Fibroblast of lung (primary cell): Measurements from ENCODE around the gene TPGS1.

ENCODE experiments used
- EZH2 ChIP-seq: IDR thresholded peaks from 2 replicates; pipeline ENCODE4 v1.5.1; 2012; ENCODE audit warnings: low read length, control low read depth, mild to moderate bottlenecking; ENCODE audit errors: missing control alignments
- TF ChIP-seq, protein P1 (sequence below), 2 donors: IDR thresholded peaks in 1 of 2; conservative IDR thresholded peaks in 1 of 2; 1 replicate in 1 of 2; 2 replicates in 1 of 2; pipeline ENCODE4 v1.5.1; 2011 to 2012; ENCODE audit warnings: low read length in 2 of 2, control low read depth in 1 of 2, inconsistent platforms in 1 of 2, low read depth in 1 of 2, mild to moderate bottlenecking in 1 of 2

DNA sequence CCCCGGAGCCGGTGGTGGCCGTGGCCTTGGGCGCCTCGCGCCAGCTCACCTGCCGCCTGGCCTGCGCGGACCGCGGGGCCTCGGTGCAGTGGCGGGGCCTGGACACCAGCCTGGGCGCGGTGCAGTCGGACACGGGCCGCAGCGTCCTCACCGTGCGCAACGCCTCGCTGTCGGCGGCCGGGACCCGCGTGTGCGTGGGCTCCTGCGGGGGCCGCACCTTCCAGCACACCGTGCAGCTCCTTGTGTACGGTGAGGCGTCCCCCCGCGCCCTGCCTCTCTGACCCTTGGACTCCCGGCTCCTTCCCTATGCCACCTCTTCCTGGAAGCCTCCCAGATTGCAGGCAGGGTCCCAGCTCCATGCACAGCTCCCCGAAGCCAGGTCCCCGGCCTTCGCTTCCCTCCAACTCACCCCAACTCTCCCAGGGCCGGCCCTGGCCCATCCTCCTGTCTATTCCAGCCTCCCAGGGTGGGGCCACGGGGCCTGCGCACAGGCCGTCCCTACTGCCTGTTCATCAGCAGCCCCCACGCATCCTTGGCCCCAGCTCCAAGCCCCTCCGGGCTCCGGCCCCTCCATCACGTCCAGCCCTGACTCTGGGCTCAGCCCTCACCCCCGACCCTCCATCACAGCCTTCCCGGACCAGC is 9.3 kb upstream of the TPGS1 start:
- TF ChIP-seq, protein P1, sequence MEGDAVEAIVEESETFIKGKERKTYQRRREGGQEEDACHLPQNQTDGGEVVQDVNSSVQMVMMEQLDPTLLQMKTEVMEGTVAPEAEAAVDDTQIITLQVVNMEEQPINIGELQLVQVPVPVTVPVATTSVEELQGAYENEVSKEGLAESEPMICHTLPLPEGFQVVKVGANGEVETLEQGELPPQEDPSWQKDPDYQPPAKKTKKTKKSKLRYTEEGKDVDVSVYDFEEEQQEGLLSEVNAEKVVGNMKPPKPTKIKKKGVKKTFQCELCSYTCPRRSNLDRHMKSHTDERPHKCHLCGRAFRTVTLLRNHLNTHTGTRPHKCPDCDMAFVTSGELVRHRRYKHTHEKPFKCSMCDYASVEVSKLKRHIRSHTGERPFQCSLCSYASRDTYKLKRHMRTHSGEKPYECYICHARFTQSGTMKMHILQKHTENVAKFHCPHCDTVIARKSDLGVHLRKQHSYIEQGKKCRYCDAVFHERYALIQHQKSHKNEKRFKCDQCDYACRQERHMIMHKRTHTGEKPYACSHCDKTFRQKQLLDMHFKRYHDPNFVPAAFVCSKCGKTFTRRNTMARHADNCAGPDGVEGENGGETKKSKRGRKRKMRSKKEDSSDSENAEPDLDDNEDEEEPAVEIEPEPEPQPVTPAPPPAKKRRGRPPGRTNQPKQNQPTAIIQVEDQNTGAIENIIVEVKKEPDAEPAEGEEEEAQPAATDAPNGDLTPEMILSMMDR (conservative IDR thresholded peaks at IDR 0.05 in 1 of 2, IDR thresholded peaks at IDR 0.05 in 1 of 2; ENCODE audit: low read depth in 1 of 2, low read length in 2 of 2) = no peak
- peak; percentile 93 for TF ChIP-seq EZH2
